ENCODE data around the gene ATRX.

- TF ChIP-seq, protein P1, sequence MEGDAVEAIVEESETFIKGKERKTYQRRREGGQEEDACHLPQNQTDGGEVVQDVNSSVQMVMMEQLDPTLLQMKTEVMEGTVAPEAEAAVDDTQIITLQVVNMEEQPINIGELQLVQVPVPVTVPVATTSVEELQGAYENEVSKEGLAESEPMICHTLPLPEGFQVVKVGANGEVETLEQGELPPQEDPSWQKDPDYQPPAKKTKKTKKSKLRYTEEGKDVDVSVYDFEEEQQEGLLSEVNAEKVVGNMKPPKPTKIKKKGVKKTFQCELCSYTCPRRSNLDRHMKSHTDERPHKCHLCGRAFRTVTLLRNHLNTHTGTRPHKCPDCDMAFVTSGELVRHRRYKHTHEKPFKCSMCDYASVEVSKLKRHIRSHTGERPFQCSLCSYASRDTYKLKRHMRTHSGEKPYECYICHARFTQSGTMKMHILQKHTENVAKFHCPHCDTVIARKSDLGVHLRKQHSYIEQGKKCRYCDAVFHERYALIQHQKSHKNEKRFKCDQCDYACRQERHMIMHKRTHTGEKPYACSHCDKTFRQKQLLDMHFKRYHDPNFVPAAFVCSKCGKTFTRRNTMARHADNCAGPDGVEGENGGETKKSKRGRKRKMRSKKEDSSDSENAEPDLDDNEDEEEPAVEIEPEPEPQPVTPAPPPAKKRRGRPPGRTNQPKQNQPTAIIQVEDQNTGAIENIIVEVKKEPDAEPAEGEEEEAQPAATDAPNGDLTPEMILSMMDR (IDR thresholded peaks at IDR 0.05; ENCODE audit: low read depth, low read length, poor library complexity, severe bottlenecking) = no peak
- no peak for TF ChIP-seq EZH2phosphoT487 (IDR thresholded peaks at IDR 0.05; ENCODE audit: borderline replicate concordance, low read length)
Measured at GRCh38 chrX:77768787-77769186, 17.2 kb downstream of the ATRX start.

Data from DOHH2 (cell line).